AG09309 (cell line): ENCODE data around the gene FTCDNL1.

Experiments used
- DNase-seq: peaks from one replicate; pipeline ENCODE4 v3.0.0-alpha.2; 2010; ENCODE audit warnings: low read depth
- H3K4me3 ChIP-seq: 2 replicates; pipeline ENCODE4 v1.5.1; 2011; ENCODE audit warnings: mild to moderate bottlenecking, low read depth, low read length, moderate library complexity; ENCODE audit not compliant: control insufficient read depth
- CTCF ChIP-seq: IDR thresholded peaks from 2 replicates; pipeline ENCODE4 v1.5.1; 2011; ENCODE audit warnings: mild to moderate bottlenecking, low read depth, low read length, inconsistent platforms; ENCODE audit not compliant: insufficient read depth, control insufficient read depth; ENCODE audit errors: missing control alignments

FTCDNL1 gene

GRCh38 chr2:199848389-199849130, 2.4 kb downstream of the FTCDNL1 start:
- DNase-seq, result no peak
- TF ChIP-seq CTCF, result no peak
- H3K4me3 ChIP-seq, result no peak overlapping the region

GRCh38 chr2:199847181-199847864, 3.7 kb downstream of the FTCDNL1 start:
- no peak for DNase-seq
- H3K4me3 ChIP-seq, result no peak overlapping the region
- no peak for TF ChIP-seq CTCF

GRCh38 chr2:199842631-199843395, 8.2 kb downstream of the FTCDNL1 start:
- TF ChIP-seq CTCF, result no peak
- H3K4me3 ChIP-seq, result no peak overlapping the region
- no peak for DNase-seq

GRCh38 chr2:199841409-199841808, 9.6 kb downstream of the FTCDNL1 start:
- H3K4me3 ChIP-seq, result no peak overlapping the region
- no peak for TF ChIP-seq CTCF
- no peak for DNase-seq

GRCh38 chr2:199838399-199838798, 12.6 kb downstream of the FTCDNL1 start:
- no peak for DNase-seq
- TF ChIP-seq CTCF, result no peak
- H3K4me3 ChIP-seq, result no peak overlapping the region

- DNase-seq, result no peak
- no peak overlapping the region for H3K4me3 ChIP-seq
- no peak for TF ChIP-seq CTCF
Measured at GRCh38 chr2:199836943-199837342, 14.0 kb downstream of the FTCDNL1 start.
